Loucy (cell line): Measurements from ENCODE around the gene TACR2.

Source experiments
- H2AFZ ChIP-seq: fragments of 200-600 bp; sonication (generic); 2 replicates; pipeline ENCODE4 v1.6.0; 2016; ENCODE audit warnings: antibody characterized with exemption, mild to moderate bottlenecking, low read length, moderate library complexity
- H3F3A ChIP-seq: fragments of 200-600 bp; 2 replicates; pipeline ENCODE4 v1.6.0; 2016; ENCODE audit warnings: antibody characterized with exemption, low read depth, mild to moderate bottlenecking
- H3K27me3 ChIP-seq: fragments of 200-600 bp; sonication (generic); 2 replicates; pipeline ENCODE4 v1.6.1; 2014; ENCODE audit warnings: low read length, mild to moderate bottlenecking; ENCODE audit not compliant: insufficient read depth, poor library complexity, severe bottlenecking
- H3K36me3 ChIP-seq: fragments of 200-600 bp; sonication (generic); 2 replicates; pipeline ENCODE4 v1.6.1; 2016; ENCODE audit warnings: low read length; ENCODE audit not compliant: insufficient read depth
- H3K4me1 ChIP-seq: fragments of 200-600 bp; sonication (generic); 2 replicates; pipeline ENCODE4 v1.5.1; 2014; ENCODE audit warnings: low read length, mild to moderate bottlenecking; ENCODE audit not compliant: insufficient read depth, poor library complexity, severe bottlenecking
- H3K4me2 ChIP-seq: fragments of 200-600 bp; sonication (generic); 2 replicates; pipeline ENCODE4 v1.6.0; 2014; ENCODE audit warnings: antibody characterized with exemption, low read length, low read depth, mild to moderate bottlenecking; ENCODE audit not compliant: poor library complexity, severe bottlenecking
- H3K4me3 ChIP-seq: fragments of 200-600 bp; sonication (generic); 2 replicates; pipeline ENCODE4 v1.5.1; 2014; ENCODE audit warnings: low read length, mild to moderate bottlenecking, mixed read lengths; ENCODE audit not compliant: poor library complexity, severe bottlenecking
- H3K79me2 ChIP-seq: fragments of 200-600 bp; sonication (generic); 2 replicates; pipeline ENCODE4 v1.6.1; 2014; ENCODE audit warnings: low read length; ENCODE audit not compliant: insufficient read depth
- H3K9ac ChIP-seq: fragments of 200-600 bp; sonication (generic); 2 replicates; pipeline ENCODE4 v1.6.0; 2014; ENCODE audit warnings: mild to moderate bottlenecking, low read depth, low read length, moderate library complexity; ENCODE audit not compliant: poor library complexity, severe bottlenecking
- H3K9me2 ChIP-seq: fragments of 200-600 bp; sonication (generic); replicated peaks from 2 replicates; pipeline ENCODE4 v1.6.1; 2016; ENCODE audit warnings: low read depth, low read length, mixed read lengths
- H3K9me3 ChIP-seq: fragments of 200-600 bp; sonication (generic); 2 replicates; pipeline ENCODE4 v1.6.1; 2014; ENCODE audit warnings: mild to moderate bottlenecking, antibody characterized with exemption, low read length, low read depth; ENCODE audit not compliant: insufficient read depth
- H4K20me1 ChIP-seq: fragments of 200-600 bp; sonication (generic); 2 replicates; pipeline ENCODE4 v1.6.0; 2014; ENCODE audit warnings: antibody characterized with exemption, low read length, mild to moderate bottlenecking; ENCODE audit not compliant: insufficient read depth, poor library complexity, severe bottlenecking
- EZH2phosphoT487 ChIP-seq: fragments of 200-600 bp; IDR thresholded peaks from 2 replicates; pipeline ENCODE4 v1.6.1; 2018; ENCODE audit warnings: antibody characterized with exemption, mild to moderate bottlenecking, moderate library complexity, borderline replicate concordance
- TF ChIP-seq, protein P1 (sequence below): fragments of 200-600 bp; sonication (generic); conservative IDR thresholded peaks from 2 replicates; pipeline ENCODE4 v1.5.1; 2014; ENCODE audit warnings: mild to moderate bottlenecking, antibody characterized with exemption, low read length

TACR2 gene

DNA sequence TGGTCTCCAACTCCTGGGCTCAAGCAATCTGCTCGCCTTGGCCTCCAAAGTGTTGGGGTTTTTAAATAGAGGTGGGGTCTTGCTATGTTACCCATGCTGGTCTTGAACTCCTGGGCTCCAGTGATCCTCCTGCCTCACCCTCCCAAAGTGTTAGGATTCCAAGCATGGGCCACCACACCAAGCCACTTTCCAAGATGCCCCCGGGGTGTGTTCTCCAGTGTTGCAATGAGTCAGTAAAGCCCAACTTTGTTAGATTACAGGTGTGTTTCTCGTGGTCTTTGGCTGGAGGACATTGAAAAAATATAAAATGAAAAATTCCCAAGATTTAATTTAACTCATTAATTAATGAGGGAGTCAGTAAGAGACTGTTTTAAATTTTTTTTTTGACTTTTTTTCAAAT, 29.2 kb downstream of the TACR2 start:
- TF ChIP-seq, protein P1, sequence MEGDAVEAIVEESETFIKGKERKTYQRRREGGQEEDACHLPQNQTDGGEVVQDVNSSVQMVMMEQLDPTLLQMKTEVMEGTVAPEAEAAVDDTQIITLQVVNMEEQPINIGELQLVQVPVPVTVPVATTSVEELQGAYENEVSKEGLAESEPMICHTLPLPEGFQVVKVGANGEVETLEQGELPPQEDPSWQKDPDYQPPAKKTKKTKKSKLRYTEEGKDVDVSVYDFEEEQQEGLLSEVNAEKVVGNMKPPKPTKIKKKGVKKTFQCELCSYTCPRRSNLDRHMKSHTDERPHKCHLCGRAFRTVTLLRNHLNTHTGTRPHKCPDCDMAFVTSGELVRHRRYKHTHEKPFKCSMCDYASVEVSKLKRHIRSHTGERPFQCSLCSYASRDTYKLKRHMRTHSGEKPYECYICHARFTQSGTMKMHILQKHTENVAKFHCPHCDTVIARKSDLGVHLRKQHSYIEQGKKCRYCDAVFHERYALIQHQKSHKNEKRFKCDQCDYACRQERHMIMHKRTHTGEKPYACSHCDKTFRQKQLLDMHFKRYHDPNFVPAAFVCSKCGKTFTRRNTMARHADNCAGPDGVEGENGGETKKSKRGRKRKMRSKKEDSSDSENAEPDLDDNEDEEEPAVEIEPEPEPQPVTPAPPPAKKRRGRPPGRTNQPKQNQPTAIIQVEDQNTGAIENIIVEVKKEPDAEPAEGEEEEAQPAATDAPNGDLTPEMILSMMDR, result no peak
- TF ChIP-seq EZH2phosphoT487, result no peak
- Histone ChIP-seq H3K9me2 (no peaks in the 10 kb centered on the region), H3K9ac (no peak overlapping the region), H3K4me2 (no peak overlapping the region), H2AFZ (no peak overlapping the region), H3K36me3 (peaks cover 89% of the 10 kb centered on the region), H3K27me3 (no peaks in the 10 kb centered on the region), H3K4me3 (no peak overlapping the region), H4K20me1 (no peaks in the 10 kb centered on the region), H3K9me3 (no peaks in the 10 kb centered on the region), H3F3A (no peaks in the 10 kb centered on the region), H3K4me1 (peaks cover 13% of the 10 kb centered on the region), H3K79me2 (no peaks in the 10 kb centered on the region)

DNA sequence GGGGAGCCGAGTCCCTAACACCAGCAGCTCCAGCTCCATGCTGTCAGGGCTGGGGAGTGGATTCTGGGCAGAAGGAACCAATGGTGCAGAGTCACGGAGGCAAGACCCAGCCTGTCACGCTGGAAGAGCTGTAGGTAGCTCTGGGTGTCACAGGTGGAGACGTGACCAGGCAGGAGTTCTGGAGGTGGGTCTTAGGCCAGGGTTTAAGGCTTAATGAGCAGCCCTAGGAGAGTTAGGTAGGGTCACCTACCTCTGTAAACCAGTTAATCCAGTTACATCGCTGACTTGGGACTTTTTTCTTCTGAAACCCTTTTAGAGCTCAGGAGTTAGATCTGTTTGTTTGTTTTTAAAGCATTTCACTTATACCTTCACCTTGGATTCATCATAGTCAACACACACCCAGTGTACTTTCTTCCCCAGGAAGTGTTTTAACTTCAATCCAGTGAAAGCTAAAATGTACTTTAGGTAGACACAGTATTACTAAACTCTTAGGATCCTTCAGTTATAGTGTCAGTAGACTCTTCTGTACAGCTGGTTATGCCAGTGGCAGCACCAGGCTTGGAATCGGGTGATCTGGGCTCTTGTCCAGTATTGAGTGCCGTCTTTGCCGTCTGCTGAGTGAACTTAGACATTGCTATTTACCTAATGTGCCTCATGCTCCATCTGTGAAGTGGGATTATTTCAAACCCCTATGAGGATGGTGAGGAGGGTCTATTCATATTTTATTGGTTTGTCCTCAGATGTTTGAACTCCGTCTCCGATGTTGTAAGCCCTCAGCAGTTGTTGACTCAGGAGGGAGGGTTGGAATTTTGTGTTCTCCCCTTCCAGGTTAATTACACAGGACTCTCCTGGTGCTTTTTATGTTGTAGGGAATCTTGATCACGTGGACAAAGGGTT, 31.0 kb downstream of the TACR2 start:
- Histone ChIP-seq H2AFZ (no peak overlapping the region), H3K4me3 (no peak overlapping the region), H4K20me1 (no peaks in the 10 kb centered on the region), H3K9ac (no peak overlapping the region), H3K27me3 (no peaks in the 10 kb centered on the region), H3K4me1 (peaks cover 13% of the 10 kb centered on the region), H3K36me3 (peaks cover 92% of the 10 kb centered on the region), H3K9me2 (no peaks in the 10 kb centered on the region), H3F3A (no peaks in the 10 kb centered on the region), H3K9me3 (no peaks in the 10 kb centered on the region), H3K4me2 (no peak overlapping the region), H3K79me2 (no peaks in the 10 kb centered on the region)
- TF ChIP-seq, protein P1, result no peak
- TF ChIP-seq EZH2phosphoT487, result no peak

DNA sequence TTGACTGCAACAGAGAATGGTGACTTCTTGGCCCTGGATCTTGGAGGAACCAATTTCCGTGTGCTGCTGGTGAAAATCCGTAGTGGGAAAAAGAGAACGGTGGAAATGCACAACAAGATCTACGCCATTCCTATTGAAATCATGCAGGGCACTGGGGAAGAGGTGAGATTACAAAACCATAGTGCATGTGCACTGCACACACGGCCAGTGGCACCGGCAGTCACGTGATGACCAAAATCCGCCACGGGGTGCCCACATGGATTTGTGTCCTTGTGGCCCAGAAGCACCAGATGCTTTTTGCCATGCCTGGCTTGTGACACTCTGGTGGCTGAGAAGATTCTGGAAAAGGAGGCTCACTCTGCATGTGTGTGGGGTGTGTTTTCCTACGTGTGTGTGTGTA, 32.4 kb downstream of the TACR2 start:
- H3K9me2 ChIP-seq, result no peaks in the 10 kb centered on the region
- no peak overlapping the region for H3K4me2 ChIP-seq
- H3K4me1 ChIP-seq, result peaks cover under 1% of the 10 kb centered on the region
- no peak overlapping the region for H2AFZ ChIP-seq
- TF ChIP-seq, protein P1, result no peak
- TF ChIP-seq EZH2phosphoT487, result no peak
- no peak overlapping the region for H3K9ac ChIP-seq
- H3K4me3 ChIP-seq, result no peak overlapping the region
- H3K36me3 ChIP-seq, result peaks cover 95% of the 10 kb centered on the region
- H3K9me3 ChIP-seq, result no peaks in the 10 kb centered on the region
- H4K20me1 ChIP-seq, result no peaks in the 10 kb centered on the region
- H3F3A ChIP-seq, result no peaks in the 10 kb centered on the region
- H3K27me3 ChIP-seq, result no peaks in the 10 kb centered on the region
- no peaks in the 10 kb centered on the region for H3K79me2 ChIP-seq
